IPS-18c (cell line): ENCODE data around the gene ZBTB16.

Experiments
- H3K4me3 ChIP-seq: 2 replicates; pipeline ENCODE4 v1.7.0; 2013; ENCODE audit warnings: low read depth, mild to moderate bottlenecking, low read length, moderate library complexity; ENCODE audit not compliant: insufficient read depth
- H3K9me3 ChIP-seq: one replicate; pipeline ENCODE4 v1.6.1; 2013; ENCODE audit warnings: mild to moderate bottlenecking, low read length, moderate library complexity; ENCODE audit not compliant: control insufficient read depth, insufficient read depth

ZBTB16 gene

DNA sequence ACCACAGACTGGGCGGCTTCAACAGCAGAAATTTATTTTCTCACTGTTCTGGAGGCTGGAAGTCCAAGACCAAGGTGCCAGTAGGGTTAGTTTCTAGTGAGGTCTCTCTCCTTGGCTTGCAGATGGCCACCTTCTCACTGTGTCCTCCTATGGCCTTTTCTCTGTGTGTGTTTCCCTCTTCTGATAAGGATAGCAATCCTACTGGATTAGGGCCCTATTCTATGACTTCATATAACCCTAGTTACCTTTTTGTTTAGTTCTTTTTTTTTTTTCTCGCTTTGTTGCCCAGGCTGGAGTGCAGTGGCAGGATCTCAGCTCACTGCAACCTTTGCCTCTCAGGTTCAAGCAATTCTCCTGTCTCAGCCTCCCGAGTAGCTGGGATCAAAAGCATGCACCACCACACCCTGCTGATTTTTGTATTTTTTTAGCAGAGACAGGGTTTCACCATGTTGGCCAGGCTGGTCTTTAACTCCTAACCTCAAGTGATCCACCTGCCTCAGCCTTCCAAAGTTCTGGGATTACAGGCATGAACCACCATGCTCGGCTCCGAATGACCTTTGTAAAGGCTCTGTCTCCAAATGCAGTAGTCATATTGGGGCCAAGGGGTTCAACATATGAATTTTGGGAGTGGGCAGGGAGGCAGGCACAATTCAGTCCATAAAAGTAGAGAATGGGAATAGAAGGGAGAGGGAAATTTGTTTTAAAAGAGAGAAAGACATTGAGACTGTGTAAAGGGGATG, 211.2 kb downstream of the ZBTB16 start:
- H3K4me3 ChIP-seq = no peak overlapping the region

GRCh38 chr11:114271316-114271715, 211.8 kb downstream of the ZBTB16 start:
- no peaks in the 10 kb centered on the region for H3K9me3 ChIP-seq

More for the DNA sequence above, 211.2 kb downstream of the ZBTB16 start:
- H3K9me3 ChIP-seq = no peaks in the 10 kb centered on the region

DNA sequence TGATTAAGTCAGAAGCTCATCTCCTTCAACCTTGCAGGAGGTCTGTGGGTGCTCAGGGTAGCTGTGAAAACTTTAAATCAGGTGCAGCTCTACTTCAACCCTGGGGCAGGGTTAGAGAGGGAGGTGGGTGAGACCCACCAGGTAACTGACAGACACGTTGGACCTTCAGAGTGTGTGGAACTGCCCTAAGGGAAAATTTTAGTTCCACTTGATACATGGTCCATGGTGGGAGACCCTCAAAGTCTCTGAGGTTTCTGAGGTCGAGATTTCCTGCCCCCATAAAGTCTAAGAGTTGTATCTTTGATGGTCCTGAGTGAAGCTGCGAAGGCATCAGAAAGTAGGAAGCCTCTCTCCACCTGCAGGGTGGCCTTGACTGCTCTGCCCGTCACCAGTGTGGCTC, 212.8 kb downstream of the ZBTB16 start:
- Histone ChIP-seq H3K4me3 (no peak overlapping the region), H3K9me3 (no peaks in the 10 kb centered on the region)

More at GRCh38 chr11:114271316-114271715, 211.8 kb downstream of the ZBTB16 start:
- no peak overlapping the region for H3K4me3 ChIP-seq

- no peak overlapping the region for H3K4me3 ChIP-seq
- no peaks in the 10 kb centered on the region for H3K9me3 ChIP-seq
Measured at GRCh38 chr11:114273071-114273470, 213.6 kb downstream of the ZBTB16 start.

GRCh38 chr11:114273890-114274635, 214.6 kb downstream of the ZBTB16 start:
- H3K4me3 ChIP-seq = no peak overlapping the region

DNA sequence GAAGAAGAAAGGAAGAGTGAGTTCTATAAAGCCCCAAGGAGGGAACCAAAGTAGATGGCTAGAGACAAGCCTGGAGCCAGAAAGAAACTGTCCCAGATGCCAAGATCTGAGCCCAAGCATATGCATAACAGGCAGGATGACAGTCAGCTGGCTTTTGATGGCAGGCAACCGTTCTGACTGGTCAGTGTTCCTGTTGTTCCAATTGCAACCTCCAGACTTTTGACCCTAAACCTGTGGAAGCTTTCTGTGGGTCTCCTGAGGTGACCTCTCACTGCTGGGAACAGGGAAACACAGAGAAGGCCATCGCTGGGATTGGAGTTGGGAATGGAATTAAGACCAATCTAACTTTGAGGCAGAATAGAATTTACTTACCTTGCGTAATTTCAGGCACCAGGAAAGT, 215.1 kb downstream of the ZBTB16 start:
- no peaks in the 10 kb centered on the region for H3K9me3 ChIP-seq

More at GRCh38 chr11:114273890-114274635, 214.6 kb downstream of the ZBTB16 start:
- no peaks in the 10 kb centered on the region for H3K9me3 ChIP-seq

DNA sequence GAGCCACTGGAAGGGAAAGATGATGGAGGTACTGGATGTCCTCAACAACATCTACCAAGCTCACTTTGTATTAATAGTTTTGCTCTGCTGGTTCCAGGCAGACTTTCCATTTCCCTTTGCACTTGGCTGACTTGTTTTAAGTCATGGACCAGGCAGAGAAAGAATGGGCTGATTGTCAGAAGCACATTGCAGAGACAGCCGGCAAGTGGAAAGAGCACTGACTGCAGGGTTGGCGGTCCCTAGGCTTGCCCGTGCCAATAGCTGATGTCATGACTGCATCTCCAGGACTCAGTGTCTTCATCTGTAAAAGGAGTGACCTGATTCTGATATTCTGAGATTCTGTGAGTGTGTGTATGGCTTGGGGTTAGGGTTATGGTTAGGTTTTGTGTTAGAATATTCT, 215.8 kb downstream of the ZBTB16 start:
- H3K9me3 ChIP-seq = no peaks in the 10 kb centered on the region
- H3K4me3 ChIP-seq = no peak overlapping the region

More for the DNA sequence above, 215.1 kb downstream of the ZBTB16 start:
- H3K4me3 ChIP-seq = no peak overlapping the region

- H3K9me3 ChIP-seq = no peaks in the 10 kb centered on the region
Measured at GRCh38 chr11:114276077-114276476, 216.6 kb downstream of the ZBTB16 start.

GRCh38 chr11:114277637-114278341, 218.3 kb downstream of the ZBTB16 start:
- H3K4me3 ChIP-seq = no peak overlapping the region
- H3K9me3 ChIP-seq = no peaks in the 10 kb centered on the region

More at GRCh38 chr11:114276077-114276476, 216.6 kb downstream of the ZBTB16 start:
- H3K4me3 ChIP-seq = no peak overlapping the region

- H3K9me3 ChIP-seq = no peaks in the 10 kb centered on the region
- H3K4me3 ChIP-seq = no peak overlapping the region
Measured at GRCh38 chr11:114278342-114279065, 219.0 kb downstream of the ZBTB16 start.

GRCh38 chr11:114279792-114280546, 220.5 kb downstream of the ZBTB16 start:
- H3K4me3 ChIP-seq = no peak overlapping the region
- no peaks in the 10 kb centered on the region for H3K9me3 ChIP-seq

DNA sequence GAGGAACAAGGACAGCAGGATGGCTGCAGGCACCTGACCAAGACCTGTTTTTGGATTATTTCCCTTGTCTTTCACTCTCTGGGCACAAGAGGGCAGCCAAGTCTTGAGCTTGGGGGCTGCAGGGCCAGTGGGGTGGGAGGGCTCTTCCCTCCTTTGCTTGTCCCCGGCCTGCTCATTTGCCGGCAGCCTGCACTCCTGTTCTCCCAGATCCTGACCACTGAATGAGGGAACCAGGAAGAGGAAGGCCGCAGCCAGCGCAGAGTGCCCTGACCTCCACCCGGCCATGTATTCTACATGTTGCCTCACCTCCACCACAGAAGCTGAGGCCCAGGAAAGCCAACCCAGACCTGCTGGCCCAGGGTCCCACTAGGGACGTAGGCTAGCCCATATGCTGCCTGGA, 221.2 kb downstream of the ZBTB16 start:
- no peaks in the 10 kb centered on the region for H3K9me3 ChIP-seq
- H3K4me3 ChIP-seq = no peak overlapping the region

DNA sequence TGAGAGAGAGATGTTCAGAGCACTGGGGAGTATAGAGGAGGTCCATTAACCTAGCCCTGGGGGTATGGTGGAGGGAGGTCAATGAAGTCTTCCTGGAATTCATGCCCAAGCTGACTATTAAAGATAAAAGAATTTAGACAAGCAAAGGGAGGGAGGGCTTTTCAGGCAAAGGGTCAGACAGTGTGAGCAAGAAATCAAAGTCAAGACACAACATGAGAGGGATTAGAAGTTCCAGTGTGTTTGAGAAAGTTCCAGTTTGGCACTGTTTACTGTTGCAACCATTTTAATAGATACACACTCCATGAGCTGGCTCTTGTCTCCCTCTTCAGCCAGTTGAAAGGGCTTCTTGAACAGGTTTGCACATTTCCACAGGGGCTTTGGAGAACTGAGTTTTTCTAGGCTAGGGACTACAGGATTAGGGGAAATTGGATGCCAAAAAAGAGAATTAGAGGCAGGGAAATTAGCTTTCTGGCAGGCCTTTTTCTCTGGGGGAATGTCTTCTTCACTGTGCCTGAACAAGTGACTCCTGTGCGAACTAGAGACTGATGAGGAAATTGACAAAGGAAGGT, 222.0 kb downstream of the ZBTB16 start:
- H3K9me3 ChIP-seq = no peaks in the 10 kb centered on the region
- no peak overlapping the region for H3K4me3 ChIP-seq

GRCh38 chr11:114282488-114282887, 223.0 kb downstream of the ZBTB16 start:
- H3K4me3 ChIP-seq = no peak overlapping the region
- H3K9me3 ChIP-seq = no peaks in the 10 kb centered on the region

DNA sequence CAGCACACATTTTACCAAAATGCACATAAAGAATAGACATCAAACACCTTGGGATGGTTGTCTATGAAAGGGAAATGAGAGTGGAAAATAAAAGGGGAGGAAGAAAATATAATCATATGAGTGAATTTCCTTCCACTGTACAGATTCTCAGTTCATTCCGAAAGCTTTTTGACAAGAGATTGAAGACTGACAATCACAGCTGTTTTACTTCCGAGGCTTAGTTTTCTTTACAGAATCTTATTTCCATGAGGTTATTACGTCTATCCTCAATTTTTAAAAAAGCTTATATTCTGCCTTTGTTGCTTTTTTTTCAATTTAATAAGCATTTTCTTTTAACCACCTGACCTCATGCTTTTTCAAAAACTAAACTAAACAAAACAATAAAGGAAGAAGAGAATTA, 223.9 kb downstream of the ZBTB16 start:
- Histone ChIP-seq H3K9me3 (no peaks in the 10 kb centered on the region), H3K4me3 (no peak overlapping the region)

DNA sequence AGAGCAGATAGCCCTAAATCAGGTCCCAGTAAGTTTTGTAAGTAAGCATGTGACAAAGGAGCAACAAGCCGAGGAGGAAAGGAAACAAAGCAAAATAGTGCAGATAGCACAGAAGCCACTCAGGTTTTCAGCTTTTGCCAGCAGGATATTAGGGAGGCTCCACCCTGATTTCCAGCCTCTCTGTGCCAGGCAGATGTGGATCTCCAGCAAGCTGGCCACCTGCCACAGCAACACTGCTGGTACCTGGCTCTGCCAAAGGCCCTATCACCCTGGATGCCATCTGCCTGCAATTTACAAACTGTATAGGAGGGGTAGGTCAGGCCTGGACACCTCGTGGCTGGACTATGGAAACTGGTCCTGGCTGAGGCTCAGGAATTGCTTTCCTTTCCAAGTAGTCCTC, 224.5 kb downstream of the ZBTB16 start:
- Histone ChIP-seq H3K4me3 (no peak overlapping the region), H3K9me3 (no peaks in the 10 kb centered on the region)
